Stimulated activated naive CD4-positive, alpha-beta T cell treated with Interleukin-2 at 50 U/mL for 16 hours (primary cell): ENCODE data around the gene ACTR2.
"Not testable (repeated sequence)": the region's sequence is repeated elsewhere in the genome, so short reads cannot be mapped to it uniquely, and the experiment has no call there.

Experiments
- DNase-seq: peaks from one replicate; lab custom pipeline; 2025; lab: John Stamatoyannopoulos, UW

The ACTR2 gene

GRCh38 chr2:65227456-65228262 is at the start of gene ACTR2:
Gene ACTR2, plus strand, starts transcription at chr2:65227831. Its CDS starts 79 bp downstream, at chr2:65227910.
- DNase-seq, result peak; percentile 96

- DNase-seq, result no peak
Measured at GRCh38 chr2:65182570-65182969, 45.1 kb upstream of the ACTR2 start.

- DNase-seq, result not testable (repeated sequence)
Measured at GRCh38 chr2:65183406-65183805, 44.2 kb upstream of the ACTR2 start.

- no peak for DNase-seq
Measured at GRCh38 chr2:65185012-65185411, 42.6 kb upstream of the ACTR2 start.

GRCh38 chr2:65186093-65186868 is 41.4 kb upstream of the ACTR2 start:
- no peak for DNase-seq

GRCh38 chr2:65186872-65187851 is 40.5 kb upstream of the ACTR2 start:
- peak; percentile 45 for DNase-seq

- DNase-seq, result no peak
Measured at GRCh38 chr2:65193446-65193845, 34.2 kb upstream of the ACTR2 start.

- DNase-seq, result no peak
Measured at GRCh38 chr2:65198737-65199136, 28.9 kb upstream of the ACTR2 start.

- no peak for DNase-seq
Measured at GRCh38 chr2:65199166-65199565, 28.5 kb upstream of the ACTR2 start.

- no peak for DNase-seq
Measured at GRCh38 chr2:65199891-65200290, 27.7 kb upstream of the ACTR2 start.

- no peak for DNase-seq
Measured at GRCh38 chr2:65204461-65205210, 23.0 kb upstream of the ACTR2 start.

GRCh38 chr2:65212115-65212514 is 15.5 kb upstream of the ACTR2 start:
- no peak for DNase-seq

- no peak for DNase-seq
Measured at GRCh38 chr2:65212619-65213018, 15.0 kb upstream of the ACTR2 start.

- DNase-seq, result no peak
Measured at GRCh38 chr2:65213035-65213434, 14.6 kb upstream of the ACTR2 start.

- DNase-seq, result no peak
Measured at GRCh38 chr2:65214361-65214760, 13.3 kb upstream of the ACTR2 start.

GRCh38 chr2:65214843-65215242 is 12.8 kb upstream of the ACTR2 start:
- DNase-seq, result no peak

GRCh38 chr2:65215946-65216345 is 11.7 kb upstream of the ACTR2 start:
- no peak for DNase-seq

- no peak for DNase-seq
Measured at GRCh38 chr2:65220432-65221131, 7.0 kb upstream of the ACTR2 start.

- DNase-seq, result not testable (repeated sequence)
Measured at GRCh38 chr2:65221275-65221674, 6.4 kb upstream of the ACTR2 start.

GRCh38 chr2:65227020-65227455 is 593 bp upstream of the ACTR2 start:
- peak; percentile 26 for DNase-seq
